Measurements from ENCODE around the gene LRRC8D. TPM values are rescaled to one million over a fixed set of nuclear protein-coding genes. Genes with fewer than 3 reads are reported as not detected.

Gene LRRC8D
- total RNA-seq, 2 donors from 2014 or later = 9.0 to 10.9 TPM

DNA sequence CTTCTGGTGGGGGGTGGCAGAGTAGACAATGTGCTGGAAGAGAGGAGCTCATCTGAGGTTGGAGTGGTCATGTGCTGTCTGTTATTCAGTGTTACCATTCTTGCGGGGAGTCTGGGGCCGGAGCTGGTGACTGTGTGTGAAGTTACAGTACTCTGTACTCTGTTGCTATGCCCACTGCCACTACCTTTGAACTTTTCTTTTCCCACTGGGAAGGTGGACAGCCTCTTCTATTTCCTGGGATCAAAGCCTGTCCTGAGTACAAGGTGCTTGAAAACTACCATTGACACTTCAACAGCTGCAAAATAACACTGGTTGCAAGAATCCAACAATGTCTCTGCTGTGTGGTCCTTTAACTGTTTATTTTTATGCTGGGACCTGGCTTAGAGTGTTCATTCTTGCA, 107.7 kb downstream of the LRRC8D start:
- no peak for DNase-seq (ENCODE audit: low spot score)
- Histone ChIP-seq H3K9me3 (no peaks in the 10 kb centered on the region), H3K4me3 (no peak overlapping the region), H3K4me1 (no peaks in the 10 kb centered on the region), H3K27me3 (no peaks in the 10 kb centered on the region), H3K36me3 (peaks cover 6% of the 10 kb centered on the region), H3K27ac (no peak overlapping the region)
- no peak for TF ChIP-seq CTCF (IDR thresholded peaks at IDR 0.05)

- no peak overlapping the region for H3K27ac ChIP-seq
- TF ChIP-seq CTCF (IDR thresholded peaks at IDR 0.05) = no peak
These were observed 108.7 kb downstream of the LRRC8D start for GRCh38 chr1:89929467-89930063.

GRCh38 chr1:89930579-89930978, 109.7 kb downstream of the LRRC8D start:
- Histone ChIP-seq H3K27ac (no peak overlapping the region), H3K9me3 (no peaks in the 10 kb centered on the region), H3K27me3 (no peaks in the 10 kb centered on the region), H3K36me3 (peaks cover 13% of the 10 kb centered on the region), H3K4me1 (no peaks in the 10 kb centered on the region), H3K4me3 (no peak overlapping the region)
- TF ChIP-seq CTCF (IDR thresholded peaks at IDR 0.05) = no peak
- no peak for DNase-seq (ENCODE audit: low spot score)

More at GRCh38 chr1:89929467-89930063, 108.7 kb downstream of the LRRC8D start:
- H3K9me3 ChIP-seq = no peaks in the 10 kb centered on the region
- peaks cover 13% of the 10 kb centered on the region for H3K36me3 ChIP-seq
- DNase-seq (ENCODE audit: low spot score) = no peak
- no peaks in the 10 kb centered on the region for H3K4me1 ChIP-seq
- no peaks in the 10 kb centered on the region for H3K27me3 ChIP-seq
- H3K4me3 ChIP-seq = no peak overlapping the region

GRCh38 chr1:89931964-89932363, 111.1 kb downstream of the LRRC8D start:
- DNase-seq (ENCODE audit: low spot score) = no peak
- H3K4me3 ChIP-seq = no peak overlapping the region
- H3K36me3 ChIP-seq = peaks cover 13% of the 10 kb centered on the region
- H3K9me3 ChIP-seq = no peaks in the 10 kb centered on the region
- no peaks in the 10 kb centered on the region for H3K27me3 ChIP-seq
- TF ChIP-seq CTCF (IDR thresholded peaks at IDR 0.05) = no peak
- no peaks in the 10 kb centered on the region for H3K4me1 ChIP-seq
- H3K27ac ChIP-seq = no peak overlapping the region

DNA sequence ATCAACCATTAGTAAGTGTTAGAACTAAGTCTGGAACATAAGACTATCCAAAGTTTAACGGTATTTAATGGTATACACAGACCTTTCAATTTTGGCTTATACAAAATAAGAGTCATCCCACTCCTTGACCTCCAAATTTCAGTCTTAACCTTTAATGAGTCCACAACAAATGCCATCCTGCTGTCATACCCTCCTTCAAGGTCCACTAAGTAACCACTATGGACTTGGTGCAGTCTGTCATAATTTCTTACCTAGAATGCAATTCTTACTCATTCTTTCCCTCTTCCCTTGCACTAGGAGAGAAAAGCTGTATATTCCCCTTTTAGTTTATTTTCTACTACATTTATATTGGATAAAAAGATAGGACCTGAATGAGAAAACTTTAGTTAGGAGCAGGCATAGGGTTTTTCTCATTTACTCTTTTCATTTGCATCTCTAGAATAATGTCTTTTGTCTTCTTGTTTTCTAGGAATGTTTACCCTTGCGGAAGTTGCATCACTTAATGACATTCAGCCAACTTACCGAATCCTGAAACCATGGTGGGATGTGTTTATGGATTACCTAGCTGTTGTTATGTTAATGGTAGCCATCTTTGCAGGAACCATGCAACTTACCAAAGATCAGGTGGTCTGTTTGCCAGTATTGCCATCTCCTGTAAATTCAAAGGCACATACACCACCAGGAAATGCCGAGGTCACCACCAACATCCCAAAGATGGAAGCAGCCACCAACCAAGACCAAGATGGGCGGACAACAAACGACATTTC, 111.9 kb downstream of the LRRC8D start:
- Histone ChIP-seq H3K27ac (no peak overlapping the region), H3K27me3 (no peaks in the 10 kb centered on the region), H3K36me3 (peaks cover 13% of the 10 kb centered on the region), H3K4me3 (no peak overlapping the region), H3K9me3 (no peaks in the 10 kb centered on the region), H3K4me1 (peaks cover 0 to 4% of the 10 kb centered on the region in 2 donors)
- no peak for TF ChIP-seq CTCF (IDR thresholded peaks at IDR 0.05)
- DNase-seq (ENCODE audit: low spot score) = no peak
